HUDEP-2 (cell line): ENCODE data around the gene YLPM1.
A peak's percentile ranks its signal among the peaks of the same experiment; 100 is the strongest.

Source experiments
- DNase-seq, 76 experiments: peaks; one replicate each; lab custom pipeline; 2025; ENCODE audit not compliant: unreplicated experiment in 76 of 76; lab: John Stamatoyannopoulos, UW

The YLPM1 gene

DNA sequence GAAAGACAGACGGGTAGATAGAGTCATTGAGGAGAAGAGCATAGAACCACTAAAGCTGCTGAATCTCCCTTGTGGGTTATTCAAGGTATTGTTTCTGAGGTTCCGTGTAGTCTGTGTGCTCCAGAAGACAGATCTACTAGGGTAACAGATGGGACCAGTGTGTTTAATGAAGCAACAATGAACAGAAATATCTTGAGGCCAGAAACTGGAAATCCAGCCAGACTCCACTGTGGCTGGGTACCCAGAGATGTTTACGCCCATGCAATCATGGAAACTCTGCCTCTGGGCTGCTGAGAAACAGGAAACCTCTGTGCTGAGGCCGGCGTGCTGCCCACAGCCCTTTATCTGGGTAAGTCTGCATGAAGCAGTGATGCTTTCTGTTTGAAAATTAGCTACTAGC lies 104.6 kb downstream of the YLPM1 start:
- no peak for DNase-seq

DNA sequence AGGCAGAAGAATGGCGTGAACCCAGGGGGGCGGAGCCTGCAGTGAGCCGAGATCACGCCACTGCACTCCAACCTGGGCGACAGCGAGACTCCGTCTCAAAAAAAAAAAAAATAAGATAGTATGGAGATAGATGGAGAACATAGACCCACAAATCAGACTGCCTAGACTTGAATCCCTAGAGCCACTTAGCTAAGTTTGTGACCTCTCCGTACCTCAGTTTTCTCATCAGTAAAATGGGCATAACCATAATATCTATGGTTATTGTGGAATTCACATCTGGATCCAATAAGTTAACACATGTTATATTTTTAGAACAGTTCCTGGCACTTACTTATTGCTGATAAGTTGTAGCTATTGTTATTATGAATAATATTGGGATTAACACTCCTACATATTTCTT lies 105.6 kb downstream of the YLPM1 start:
- DNase-seq: no peak

DNA sequence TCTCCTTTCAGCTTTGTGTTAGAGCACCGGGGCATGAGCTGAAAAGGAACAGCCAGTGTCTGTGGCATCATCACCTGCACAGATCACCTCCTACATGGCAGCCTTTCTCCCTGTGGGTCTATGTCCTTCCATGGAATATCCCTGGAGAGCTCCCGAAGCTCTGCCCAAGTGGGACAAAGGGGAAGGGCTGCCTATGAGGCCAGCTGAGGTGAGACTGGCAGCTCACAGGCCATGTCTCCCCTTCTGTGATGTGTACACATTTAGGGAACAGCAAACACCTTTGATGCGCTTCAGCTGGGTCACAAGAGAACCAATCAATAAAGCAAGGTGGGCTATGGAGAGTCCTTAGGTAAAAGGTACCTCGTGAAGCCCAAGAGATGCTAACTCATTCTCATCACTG lies 108.7 kb downstream of the YLPM1 start:
- DNase-seq: no peak

DNA sequence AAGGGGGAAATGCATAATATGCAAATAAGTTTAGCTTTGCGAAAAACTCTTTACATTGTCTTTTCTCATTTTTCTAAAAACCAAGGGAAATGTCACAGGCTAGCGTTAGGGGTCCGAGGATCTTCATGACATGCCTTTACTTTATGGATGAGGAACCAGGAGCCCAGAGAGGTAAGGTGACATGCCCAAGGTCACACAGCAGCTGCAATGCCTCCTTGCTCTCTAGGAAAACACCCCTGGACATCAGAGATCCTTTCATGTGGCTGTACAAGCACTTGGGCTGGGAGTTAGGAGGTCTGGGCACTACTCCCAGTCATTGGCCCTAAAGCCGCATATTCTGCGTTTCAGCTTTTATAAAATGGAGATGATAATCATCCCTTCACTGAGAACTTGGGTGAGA lies 112.1 kb downstream of the YLPM1 start:
- no peak for DNase-seq

DNA sequence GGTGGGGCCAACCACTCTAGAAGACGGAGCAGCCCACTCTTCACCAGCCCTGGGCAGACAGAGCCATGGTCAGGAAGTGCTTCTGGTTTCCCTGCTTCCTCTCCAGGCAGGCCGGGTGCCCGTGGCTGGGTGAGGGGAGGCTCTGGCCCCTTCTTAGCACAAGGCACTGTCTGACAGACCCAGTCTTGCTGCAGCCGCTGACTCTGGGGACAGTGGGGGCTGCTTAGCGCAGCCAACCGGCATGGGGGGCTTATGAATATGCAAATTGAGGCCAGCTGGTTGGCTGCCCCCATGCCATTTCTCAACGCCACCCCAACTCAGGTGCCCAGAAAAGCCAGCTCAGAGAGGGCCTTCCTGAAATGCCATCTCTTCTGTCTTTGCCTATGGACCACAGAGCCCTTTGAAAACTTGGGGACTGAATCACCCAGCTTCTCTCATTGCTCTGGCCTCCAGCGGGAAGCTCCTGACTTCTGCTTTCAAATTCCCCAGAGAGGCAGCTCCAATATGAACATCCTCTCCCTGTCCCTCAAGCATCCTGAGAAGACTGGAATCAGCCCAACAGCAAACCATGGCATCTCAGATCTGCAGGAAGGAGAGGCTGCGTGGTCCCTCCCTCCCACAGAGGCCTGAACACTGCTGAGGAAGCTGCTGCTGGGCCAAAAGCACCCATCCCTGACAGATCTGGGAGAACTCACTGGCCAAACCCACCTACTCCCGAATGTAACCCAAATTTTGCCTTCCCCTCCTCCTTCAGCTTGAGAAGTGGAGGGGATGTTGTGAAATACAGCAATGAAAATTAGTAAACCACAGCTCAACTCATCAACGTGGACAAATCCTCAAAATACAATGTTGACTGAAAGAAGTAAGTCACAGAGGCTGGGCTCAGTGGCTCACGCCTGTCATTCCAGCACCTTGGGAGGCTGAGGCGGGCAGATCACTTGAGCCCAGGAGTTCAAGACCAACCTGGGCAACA lies 113.1 kb downstream of the YLPM1 start, which contains the start of gene PROX2:
PROX2 (minus strand) TSS at position 205 of the 973 bp plus-strand sequence. CDS start 12,311 bp downstream, outside the sequence.
- DNase-seq: no peak

DNA sequence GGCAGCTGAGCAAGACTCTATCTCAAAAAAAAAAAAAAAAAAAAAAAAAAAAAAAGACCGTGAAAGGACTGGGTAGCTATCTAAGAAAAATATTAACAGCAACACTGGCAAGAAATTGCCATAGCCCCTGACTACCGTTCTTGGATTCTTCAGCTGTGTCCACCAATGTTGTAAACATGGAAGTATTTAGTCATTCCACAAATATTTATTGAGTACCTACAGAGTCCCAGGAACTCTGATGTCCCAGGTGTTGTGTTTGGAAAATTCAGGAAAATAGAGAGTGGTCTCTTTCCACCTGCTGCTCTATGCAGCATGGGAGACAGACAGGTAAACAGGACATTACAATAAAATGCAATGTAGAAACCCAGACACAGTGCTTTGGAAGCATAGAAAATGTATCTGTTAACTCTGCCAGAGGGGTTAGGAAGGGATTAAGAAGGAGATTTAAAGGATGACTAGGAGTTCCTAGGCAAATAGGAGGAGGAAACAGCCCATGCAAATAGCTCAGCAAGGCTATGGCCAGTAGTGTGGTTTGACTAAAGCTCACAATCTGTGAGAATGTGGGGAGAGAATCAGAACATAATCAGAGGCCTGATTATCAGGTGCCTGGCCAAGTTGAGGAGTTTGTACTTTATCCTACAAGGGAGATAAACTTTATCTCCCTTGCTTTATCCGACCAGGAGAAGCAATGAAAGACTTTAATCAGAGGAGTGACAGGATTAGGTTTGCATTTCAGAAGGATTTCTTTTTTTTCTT lies 116.5 kb downstream of the YLPM1 start:
- peak in 1 of 76 experiments; percentile 10 for DNase-seq

DNA sequence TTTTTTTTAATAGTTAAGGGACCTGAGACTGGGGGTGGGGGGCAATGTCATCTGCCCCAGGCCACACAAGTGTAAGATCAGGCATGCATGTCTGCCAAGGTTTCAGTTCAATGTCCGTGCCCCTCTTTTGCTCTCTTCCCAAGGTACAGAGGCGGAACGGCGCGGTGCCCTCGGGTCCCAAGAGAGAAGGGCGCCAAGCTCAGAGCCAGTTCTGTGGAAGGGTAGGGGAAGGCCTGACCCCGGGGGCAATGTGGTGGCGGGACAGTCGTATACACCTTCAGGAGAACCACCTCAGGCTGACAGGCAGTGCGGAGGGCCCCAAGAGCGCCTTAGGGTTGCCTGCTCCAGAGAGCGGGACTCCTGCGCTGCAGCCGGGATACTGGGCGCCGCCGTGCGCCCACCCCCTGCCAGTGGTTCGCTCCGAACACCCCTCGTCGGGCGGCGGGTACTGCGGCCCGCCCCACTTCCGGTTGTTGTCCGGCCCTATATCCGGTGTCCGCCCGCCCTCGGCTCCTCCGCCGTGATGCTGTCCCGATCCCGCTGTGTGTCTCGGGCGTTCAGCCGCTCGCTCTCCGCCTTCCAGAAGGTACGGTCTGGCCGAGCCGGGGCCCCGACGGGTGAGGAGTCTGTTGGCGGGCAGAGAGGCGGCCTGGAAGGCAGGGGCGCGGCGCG lies 118.5 kb downstream of the YLPM1 start, which contains the start of gene DLST:
DLST (plus strand) TSS at position 486 of the 672 bp plus-strand sequence; CDS start at position 524, 38 bp downstream.
- DNase-seq: peak in 73 of 76 experiments; percentile 15 to 89 (median 76)

DNA sequence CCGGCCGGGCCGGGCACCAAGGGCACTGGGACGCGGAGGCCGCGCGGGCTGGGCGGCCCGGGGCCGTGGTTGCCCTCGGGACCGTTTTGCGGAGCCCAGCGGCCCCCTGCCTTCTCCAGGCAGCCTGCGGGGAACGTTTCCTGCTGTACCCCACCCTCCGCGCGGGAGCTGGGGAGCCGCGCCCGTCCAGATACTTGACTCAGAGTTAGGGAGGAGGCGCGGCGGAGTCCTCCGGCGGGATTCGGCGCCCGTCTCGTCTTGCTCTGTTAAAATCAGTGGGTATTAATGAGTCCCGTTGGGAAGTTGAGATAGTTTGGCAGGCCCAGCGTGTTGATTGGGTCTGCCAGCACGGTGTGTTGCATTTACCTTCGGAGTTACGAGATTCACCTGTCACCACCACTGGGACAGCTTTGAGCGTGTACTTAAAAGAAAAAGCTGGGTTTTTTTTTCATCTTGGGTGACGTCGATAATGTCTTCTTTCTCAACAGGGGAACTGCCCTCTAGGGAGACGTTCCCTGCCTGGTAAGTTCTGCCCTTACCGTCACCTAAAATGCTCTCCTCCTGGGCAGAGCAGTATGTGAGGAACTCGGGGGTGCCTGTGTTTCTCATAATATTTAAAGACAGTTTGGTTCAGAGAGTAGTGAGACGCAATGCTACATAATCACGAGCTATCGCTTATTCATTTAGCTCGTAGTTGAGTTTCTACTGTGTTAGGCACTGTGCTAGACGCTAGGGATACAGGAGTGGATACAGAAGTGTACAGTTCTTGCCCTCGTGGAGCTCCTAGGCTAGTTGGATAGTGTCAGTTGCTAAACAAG lies 119.2 kb downstream of the YLPM1 start:
- DNase-seq: peak in 43 of 76 experiments; percentile 4 to 65 (median 37)
